ENCODE data around the gene RASGRP4. TPM values are rescaled to one million over a fixed set of nuclear protein-coding genes. Genes with fewer than 3 reads are reported as not detected.

RASGRP4 gene
- total RNA-seq, 1 donor from 2014 or later, result 1.0 TPM

- peaks cover 0 to 9% (median 6%) of the 10 kb centered on the region in 3 donors for H3K27me3 ChIP-seq (ENCODE audit: control insufficient read depth in 3 of 3, insufficient read depth in 3 of 3, low read length in 3 of 3)
- peaks cover 20 to 30% (median 25%) of the 10 kb centered on the region in 3 donors for H3K4me1 ChIP-seq (ENCODE audit: control insufficient read depth in 3 of 3, insufficient read depth in 3 of 3, low read length in 3 of 3)
- H3K9ac ChIP-seq (ENCODE audit: low read depth in 1 of 3, low read length in 3 of 3), result peak overlapping the region in 2 of 3 donors; percentile 38 to 99
- H3K36me3 ChIP-seq (ENCODE audit: control insufficient read depth in 3 of 3, insufficient read depth in 3 of 3, low read length in 3 of 3), result peaks cover 38 to 53% (median 44%) of the 10 kb centered on the region in 3 donors
- peak overlapping the region; percentile 95 for H3K27ac ChIP-seq (ENCODE audit: low read depth, low read length)
- no peaks in the 10 kb centered on the region for H3K9me3 ChIP-seq (ENCODE audit: control insufficient read depth in 3 of 3, low read length in 3 of 3)
- H3K4me3 ChIP-seq (ENCODE audit: low read length in 3 of 3), result peak overlapping the region in 1 of 3 donors; percentile 91
These were observed 49.0 kb downstream of the RASGRP4 start for GRCh38 chr19:38377052-38377451.

GRCh38 chr19:38376576-38376975, 49.4 kb downstream of the RASGRP4 start:
- Histone ChIP-seq H3K9ac (ENCODE audit: low read depth in 1 of 3, low read length in 3 of 3) (peak overlapping the region; percentile 21 to 99 (median 98)), H3K27ac (ENCODE audit: low read depth, low read length) (peak overlapping the region; percentile 95), H3K9me3 (ENCODE audit: control insufficient read depth in 3 of 3, low read length in 3 of 3) (no peaks in the 10 kb centered on the region), H3K4me3 (ENCODE audit: low read length in 3 of 3) (peak overlapping the region; percentile 15 to 93 (median 91)), H3K27me3 (ENCODE audit: control insufficient read depth in 3 of 3, insufficient read depth in 3 of 3, low read length in 3 of 3) (peaks cover 0 to 6% (median 4%) of the 10 kb centered on the region in 3 donors), H3K36me3 (ENCODE audit: control insufficient read depth in 3 of 3, insufficient read depth in 3 of 3, low read length in 3 of 3) (peaks cover 33 to 48% (median 39%) of the 10 kb centered on the region in 3 donors), H3K4me1 (ENCODE audit: control insufficient read depth in 3 of 3, insufficient read depth in 3 of 3, low read length in 3 of 3) (peaks cover 20 to 30% (median 25%) of the 10 kb centered on the region in 3 donors)

GRCh38 chr19:38375748-38376147, 50.3 kb downstream of the RASGRP4 start:
- peaks cover 20 to 30% (median 25%) of the 10 kb centered on the region in 3 donors for H3K4me1 ChIP-seq (ENCODE audit: control insufficient read depth in 3 of 3, insufficient read depth in 3 of 3, low read length in 3 of 3)
- no peaks in the 10 kb centered on the region for H3K27me3 ChIP-seq (ENCODE audit: control insufficient read depth in 3 of 3, insufficient read depth in 3 of 3, low read length in 3 of 3)
- H3K9ac ChIP-seq (ENCODE audit: low read depth in 1 of 3, low read length in 3 of 3), result peak overlapping the region; percentile 81 to 99 (median 98)
- no peaks in the 10 kb centered on the region for H3K9me3 ChIP-seq (ENCODE audit: control insufficient read depth in 3 of 3, low read length in 3 of 3)
- H3K36me3 ChIP-seq (ENCODE audit: control insufficient read depth in 3 of 3, insufficient read depth in 3 of 3, low read length in 3 of 3), result peaks cover 25 to 40% (median 31%) of the 10 kb centered on the region in 3 donors
- peak overlapping the region; percentile 91 to 93 (median 93) for H3K4me3 ChIP-seq (ENCODE audit: low read length in 3 of 3)
- peak overlapping the region; percentile 95 for H3K27ac ChIP-seq (ENCODE audit: low read depth, low read length)

DNA sequence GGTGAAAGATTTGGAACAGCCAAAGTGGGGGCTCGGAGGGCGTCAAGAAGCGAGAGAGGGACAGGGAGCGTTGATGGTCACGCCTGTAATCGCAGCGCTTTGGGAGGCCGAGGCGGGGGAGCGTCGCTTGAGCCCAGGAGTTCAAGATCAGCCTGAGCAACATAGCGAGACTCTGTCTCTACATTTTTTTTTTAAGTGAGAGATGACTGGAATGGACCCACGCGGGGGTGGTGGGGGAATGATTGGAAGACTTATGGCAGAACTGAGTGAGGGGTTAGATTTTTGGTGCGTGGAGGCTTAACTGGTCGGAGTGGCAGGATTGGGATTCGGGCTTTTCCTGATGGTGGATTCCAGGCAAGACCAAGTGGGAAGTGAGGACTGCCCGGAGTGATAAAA, 50.9 kb downstream of the RASGRP4 start:
- H3K9me3 ChIP-seq (ENCODE audit: control insufficient read depth in 3 of 3, low read length in 3 of 3), result no peaks in the 10 kb centered on the region
- peak overlapping the region; percentile 81 to 99 (median 98) for H3K9ac ChIP-seq (ENCODE audit: low read depth in 1 of 3, low read length in 3 of 3)
- peaks cover 0 to 2% (median 0%) of the 10 kb centered on the region in 3 donors for H3K27me3 ChIP-seq (ENCODE audit: control insufficient read depth in 3 of 3, insufficient read depth in 3 of 3, low read length in 3 of 3)
- peaks cover 20 to 30% (median 25%) of the 10 kb centered on the region in 3 donors for H3K4me1 ChIP-seq (ENCODE audit: control insufficient read depth in 3 of 3, insufficient read depth in 3 of 3, low read length in 3 of 3)
- H3K4me3 ChIP-seq (ENCODE audit: low read length in 3 of 3), result peak overlapping the region; percentile 91 to 93 (median 93)
- H3K27ac ChIP-seq (ENCODE audit: low read depth, low read length), result peak overlapping the region; percentile 95
- H3K36me3 ChIP-seq (ENCODE audit: control insufficient read depth in 3 of 3, insufficient read depth in 3 of 3, low read length in 3 of 3), result peaks cover 20 to 33% (median 25%) of the 10 kb centered on the region in 3 donors

GRCh38 chr19:38374332-38375097, 51.5 kb downstream of the RASGRP4 start, which contains the start of gene PSMD8:
Gene PSMD8 (plus strand): TSS chr19:38374571. CDS start chr19:38374602, 31 bp downstream.
- no peaks in the 10 kb centered on the region for H3K9me3 ChIP-seq (ENCODE audit: control insufficient read depth in 3 of 3, low read length in 3 of 3)
- H3K4me3 ChIP-seq (ENCODE audit: low read length in 3 of 3), result peak within 1 kb of the TSS; percentile 91 to 93 (median 93)
- H3K9ac ChIP-seq (ENCODE audit: low read depth in 1 of 3, low read length in 3 of 3), result peak within 1 kb of the TSS; percentile 90 to 99 (median 98)
- H3K27ac ChIP-seq (ENCODE audit: low read depth, low read length), result peak within 1 kb of the TSS; percentile 95
- peaks cover 20 to 30% (median 25%) of the 10 kb centered on the region in 3 donors for H3K4me1 ChIP-seq (ENCODE audit: control insufficient read depth in 3 of 3, insufficient read depth in 3 of 3, low read length in 3 of 3)
- peaks cover 0 to 7% (median 3%) of the 10 kb centered on the region in 3 donors for H3K27me3 ChIP-seq (ENCODE audit: control insufficient read depth in 3 of 3, insufficient read depth in 3 of 3, low read length in 3 of 3)
- H3K36me3 ChIP-seq (ENCODE audit: control insufficient read depth in 3 of 3, insufficient read depth in 3 of 3, low read length in 3 of 3), result peaks cover 16 to 27% (median 22%) of the 10 kb centered on the region in 3 donors

GRCh38 chr19:38373907-38374331, 52.1 kb downstream of the RASGRP4 start:
- H3K4me3 ChIP-seq (ENCODE audit: low read length in 3 of 3), result peak overlapping the region; percentile 69 to 83 (median 82)
- peak overlapping the region; percentile 68 to 90 (median 68) for H3K9ac ChIP-seq (ENCODE audit: low read depth in 1 of 3, low read length in 3 of 3)
- H3K27me3 ChIP-seq (ENCODE audit: control insufficient read depth in 3 of 3, insufficient read depth in 3 of 3, low read length in 3 of 3), result peaks cover 0 to 7% (median 3%) of the 10 kb centered on the region in 3 donors
- H3K4me1 ChIP-seq (ENCODE audit: control insufficient read depth in 3 of 3, insufficient read depth in 3 of 3, low read length in 3 of 3), result peaks cover 20 to 30% (median 25%) of the 10 kb centered on the region in 3 donors
- peak overlapping the region; percentile 95 for H3K27ac ChIP-seq (ENCODE audit: low read depth, low read length)
- peaks cover 10 to 21% (median 16%) of the 10 kb centered on the region in 3 donors for H3K36me3 ChIP-seq (ENCODE audit: control insufficient read depth in 3 of 3, insufficient read depth in 3 of 3, low read length in 3 of 3)
- no peaks in the 10 kb centered on the region for H3K9me3 ChIP-seq (ENCODE audit: control insufficient read depth in 3 of 3, low read length in 3 of 3)

GRCh38 chr19:38371081-38371480, 54.9 kb downstream of the RASGRP4 start:
- peaks cover 10 to 27% (median 13%) of the 10 kb centered on the region in 3 donors for H3K27me3 ChIP-seq (ENCODE audit: control insufficient read depth in 3 of 3, insufficient read depth in 3 of 3, low read length in 3 of 3)
- H3K4me1 ChIP-seq (ENCODE audit: control insufficient read depth in 3 of 3, insufficient read depth in 3 of 3, low read length in 3 of 3), result peaks cover 9 to 19% (median 13%) of the 10 kb centered on the region in 3 donors
- H3K9ac ChIP-seq (ENCODE audit: low read depth in 1 of 3, low read length in 3 of 3), result no peak overlapping the region
- no peak overlapping the region for H3K27ac ChIP-seq (ENCODE audit: low read depth, low read length)
- no peaks in the 10 kb centered on the region for H3K9me3 ChIP-seq (ENCODE audit: control insufficient read depth in 3 of 3, low read length in 3 of 3)
- peaks cover under 1 to 2% (median 2%) of the 10 kb centered on the region in 3 donors for H3K36me3 ChIP-seq (ENCODE audit: control insufficient read depth in 3 of 3, insufficient read depth in 3 of 3, low read length in 3 of 3)
- H3K4me3 ChIP-seq (ENCODE audit: low read length in 3 of 3), result no peak overlapping the region

- Histone ChIP-seq H3K4me3 (ENCODE audit: low read length in 3 of 3) (no peak overlapping the region), H3K4me1 (ENCODE audit: control insufficient read depth in 3 of 3, insufficient read depth in 3 of 3, low read length in 3 of 3) (peaks cover under 1 to 11% (median 5%) of the 10 kb centered on the region in 3 donors), H3K9me3 (ENCODE audit: control insufficient read depth in 3 of 3, low read length in 3 of 3) (no peaks in the 10 kb centered on the region), H3K27me3 (ENCODE audit: control insufficient read depth in 3 of 3, insufficient read depth in 3 of 3, low read length in 3 of 3) (peaks cover 12 to 29% (median 16%) of the 10 kb centered on the region in 3 donors), H3K27ac (ENCODE audit: low read depth, low read length) (no peak overlapping the region), H3K36me3 (ENCODE audit: control insufficient read depth in 3 of 3, insufficient read depth in 3 of 3, low read length in 3 of 3) (peaks cover 0 to 2% (median 0%) of the 10 kb centered on the region in 3 donors), H3K9ac (ENCODE audit: low read depth in 1 of 3, low read length in 3 of 3) (no peak overlapping the region)
These were observed 55.7 kb downstream of the RASGRP4 start for GRCh38 chr19:38370299-38370698.

- peaks cover 15 to 29% (median 22%) of the 10 kb centered on the region in 3 donors for H3K27me3 ChIP-seq (ENCODE audit: control insufficient read depth in 3 of 3, insufficient read depth in 3 of 3, low read length in 3 of 3)
- H3K4me1 ChIP-seq (ENCODE audit: control insufficient read depth in 3 of 3, insufficient read depth in 3 of 3, low read length in 3 of 3), result peaks cover 0 to 5% (median 4%) of the 10 kb centered on the region in 3 donors
- H3K9ac ChIP-seq (ENCODE audit: low read depth in 1 of 3, low read length in 3 of 3), result no peak overlapping the region
- H3K9me3 ChIP-seq (ENCODE audit: control insufficient read depth in 3 of 3, low read length in 3 of 3), result no peaks in the 10 kb centered on the region
- H3K4me3 ChIP-seq (ENCODE audit: low read length in 3 of 3), result no peak overlapping the region
- no peaks in the 10 kb centered on the region for H3K36me3 ChIP-seq (ENCODE audit: control insufficient read depth in 3 of 3, insufficient read depth in 3 of 3, low read length in 3 of 3)
- H3K27ac ChIP-seq (ENCODE audit: low read depth, low read length), result no peak overlapping the region
These were observed 56.4 kb downstream of the RASGRP4 start for GRCh38 chr19:38369584-38369983.

Data from skeletal muscle tissue (tissue), 4 donors.